ENCODE results near the gene SYCP3. TPM values are rescaled to one million over a fixed set of nuclear protein-coding genes. Genes with fewer than 3 reads are reported as not detected.

The SYCP3 gene
- total and polyA plus RNA-seq, 2 of the 13 experiments (the other 11 are each of a cell fraction or from before 2014, with no cell fraction given), result not detected

- Histone ChIP-seq H3K27ac (ENCODE audit: extremely low read length, insufficient read depth, low read length) (no peak overlapping the region), H4K20me1 (ENCODE audit: insufficient read depth, low read length) (peaks cover 30% of the 10 kb centered on the region), H2AFZ (ENCODE audit: low read length) (no peak overlapping the region), H3K4me3 (replicated peaks in 1 of 3; ENCODE audit: insufficient read depth in 1 of 3, low read depth in 2 of 3, low read length in 3 of 3) (no peak overlapping the region), H3K27me3 (ENCODE audit: control insufficient read depth in 1 of 2, insufficient read depth in 2 of 2, low read length in 2 of 2) (no peaks in the 10 kb centered on the region), H3K79me2 (ENCODE audit: insufficient read depth, low read length) (peaks cover 85% of the 10 kb centered on the region), H3K4me1 (ENCODE audit: insufficient read depth, low read length) (peaks cover 78% of the 10 kb centered on the region), H3K9me3 (ENCODE audit: low read length) (no peaks in the 10 kb centered on the region), H3K36me3 (replicated peaks in 1 of 2; ENCODE audit: control insufficient read depth in 1 of 2, insufficient read depth in 2 of 2, low read length in 2 of 2) (peaks cover 2 to 10% of the 10 kb centered on the region in 2 experiments; a peak in 3 of 5 replicates), H3K9ac (ENCODE audit: insufficient read depth, low read depth, low read length) (no peak overlapping the region), H3K4me2 (ENCODE audit: low read depth, low read length) (no peak overlapping the region)
- in situ Hi-C loops (cut with HindIII; ENCODE audit: extremely low pct_ligation_motif_present, low pct_unique_long_range_greater_than_20kb) (no loop called here), intact Hi-C loops (cut with micrococcal nuclease; ENCODE audit: unreplicated experiment) (no loop called here)
- POLR2A ChIA-PET, result no interaction called here
- FAIRE-seq (no peak), DNase-seq (ENCODE audit: low spot score) (no peak), ATAC-seq (no peak)
- CTCF ChIA-PET (ENCODE audit: low intra/inter-chr PET ratio, low total read pairs), result no interaction called here
- WGBS (ENCODE audit: low lambda C conversion rate), result 100% methylated on average over 1 of the region's 1 CpG
- BruUV-seq (replicated peaks), result no TSS peak
- TF ChIP-seq ZNF564 (CRISPR knock-in tag; IDR thresholded peaks at IDR 0.05) (peak; percentile 97), ZNF260 (CRISPR knock-in tag; IDR thresholded peaks at IDR 0.05; ENCODE audit: borderline replicate concordance, low read depth) (no peak)
Observed at GRCh38 chr12:101706403-101706802, 32.9 kb downstream of the SYCP3 start.

GRCh38 chr12:101703487-101703886 lies 35.8 kb downstream of the SYCP3 start:
- H3K4me2 ChIP-seq (ENCODE audit: low read depth, low read length), result peak overlapping the region; percentile 28; the same call in 1 of the 2 replicates
- H3K27me3 ChIP-seq (ENCODE audit: control insufficient read depth in 1 of 2, insufficient read depth in 2 of 2, low read length in 2 of 2), result no peaks in the 10 kb centered on the region; a peak in 1 of 5 replicates
- no peaks in the 10 kb centered on the region for H3K9me3 ChIP-seq (ENCODE audit: low read length)
- H3K79me2 ChIP-seq (ENCODE audit: insufficient read depth, low read length), result peaks cover 85% of the 10 kb centered on the region
- ChIA-PET CTCF (ENCODE audit: low intra/inter-chr PET ratio, low total read pairs) (no interaction called here), POLR2A (no interaction called here)
- H3K27ac ChIP-seq (ENCODE audit: extremely low read length, insufficient read depth, low read length), result no peak overlapping the region
- no TSS peak for BruUV-seq (replicated peaks)
- in situ Hi-C loops (cut with HindIII; ENCODE audit: extremely low pct_ligation_motif_present, low pct_unique_long_range_greater_than_20kb) (no loop called here), intact Hi-C loops (cut with micrococcal nuclease; ENCODE audit: unreplicated experiment) (no loop called here)
- no peak overlapping the region for H3K9ac ChIP-seq (ENCODE audit: insufficient read depth, low read depth, low read length)
- H3K4me1 ChIP-seq (ENCODE audit: insufficient read depth, low read length), result peaks cover 66% of the 10 kb centered on the region
- no peak overlapping the region for H3K4me3 ChIP-seq (replicated peaks in 1 of 3; ENCODE audit: insufficient read depth in 1 of 3, low read depth in 2 of 3, low read length in 3 of 3)
- H3K36me3 ChIP-seq (replicated peaks in 1 of 2; ENCODE audit: control insufficient read depth in 1 of 2, insufficient read depth in 2 of 2, low read length in 2 of 2), result peaks cover 2 to 10% of the 10 kb centered on the region in 2 experiments; a peak in 3 of 5 replicates
- ATAC-seq (peak; percentile 42), DNase-seq (ENCODE audit: low spot score) (no peak), FAIRE-seq (no peak)
- no peak overlapping the region for H2AFZ ChIP-seq (ENCODE audit: low read length)
- WGBS (ENCODE audit: low lambda C conversion rate), result 57% methylated on average over 3 of the region's 3 CpGs
- peaks cover 36% of the 10 kb centered on the region for H4K20me1 ChIP-seq (ENCODE audit: insufficient read depth, low read length)
- TF ChIP-seq FOXP1 (IDR thresholded peaks at IDR 0.05) (no peak), FOXP1 (CRISPR knock-in tag; IDR thresholded peaks at IDR 0.05) (peak; percentile 47), ZBTB40 (IDR thresholded peaks at IDR 0.05) (no peak), ZBTB40 (CRISPR knock-in tag; IDR thresholded peaks at IDR 0.05) (no peak), FOXP4 (CRISPR knock-in tag; IDR thresholded peaks at IDR 0.05) (peak; percentile 37; the same call in 1 of the 2 replicates), FOXA1 (IDR thresholded peaks at IDR 0.05) (no peak), FOXA1 (CRISPR knock-in tag; IDR thresholded peaks at IDR 0.05) (peak; percentile 40; the same call in 1 of the 2 replicates)
